ENCODE results near the gene DUOXA2. TPM values are rescaled to one million over a fixed set of nuclear protein-coding genes. Genes with fewer than 3 reads are reported as not detected.

The DUOXA2 gene
- total and polyA plus RNA-seq, 2 donors from 2014 or later = 0.37 TPM; not detected in 1

DNA sequence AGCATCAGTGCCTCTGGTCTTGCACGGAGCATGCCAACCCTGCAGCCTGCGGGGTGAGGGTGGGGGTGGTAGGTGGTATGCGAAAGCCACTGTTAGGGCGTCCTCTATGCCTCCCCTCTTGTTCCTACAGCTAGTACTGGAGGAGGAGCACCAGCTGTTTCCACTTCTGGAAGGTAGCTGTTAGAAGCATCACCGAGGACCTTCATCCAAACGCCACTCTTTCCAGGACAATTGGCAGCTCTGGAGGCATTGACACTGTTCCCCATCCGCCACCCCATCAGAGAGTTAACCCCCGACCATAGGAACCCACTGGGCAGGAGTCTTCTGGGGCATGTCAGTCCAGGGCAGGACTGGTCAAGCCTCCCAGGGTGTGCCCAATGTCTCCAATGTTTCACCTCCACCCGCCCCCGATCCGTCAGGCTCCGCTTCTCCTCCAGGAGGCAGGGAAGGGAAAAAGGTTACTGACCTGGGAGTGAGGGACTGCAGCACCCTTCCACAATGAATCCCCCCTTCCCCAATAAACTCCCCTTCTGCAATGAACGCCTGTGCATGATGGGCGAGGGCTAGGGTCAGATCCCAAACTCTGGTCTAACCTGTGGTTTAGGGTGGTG is 641 bp upstream of the DUOXA2 start:
- peak in 1 of 5 donors; percentile 22 for DNase-seq
- H3K4me1 ChIP-seq (ENCODE audit: control insufficient read depth in 2 of 3, insufficient read depth in 2 of 3, low read depth in 1 of 3, low read length in 3 of 3) = peaks cover 0 to 37% (median 0%) of the 10 kb centered on the region in 3 donors
- H3K27ac ChIP-seq (ENCODE audit: low read depth in 2 of 2, low read length in 2 of 2) = no peak overlapping the region

DNA sequence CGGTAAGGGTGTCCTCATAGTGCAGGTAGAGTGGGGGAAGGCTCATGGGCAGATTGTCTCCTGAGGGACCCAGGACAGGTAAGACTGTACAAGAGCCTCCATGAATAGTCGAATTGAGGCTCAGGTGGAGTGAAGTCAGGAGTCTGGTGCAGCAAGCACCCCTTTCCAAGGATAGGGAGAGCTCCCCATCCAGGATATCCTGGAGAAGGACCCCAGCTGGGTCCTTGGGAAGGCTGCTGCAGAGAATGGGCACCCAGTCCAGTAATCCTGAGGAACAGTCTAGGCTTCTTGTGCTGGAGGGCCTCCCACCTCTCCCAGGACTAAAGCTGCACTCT is 592 bp downstream of the DUOXA2 start:
- Histone ChIP-seq H3K4me1 (ENCODE audit: control insufficient read depth in 2 of 3, insufficient read depth in 2 of 3, low read depth in 1 of 3, low read length in 3 of 3) (peaks cover 0 to 37% (median 0%) of the 10 kb centered on the region in 3 donors), H3K36me3 (ENCODE audit: control insufficient read depth in 2 of 3, insufficient read depth in 3 of 3, low read length in 3 of 3) (no peaks in the 10 kb centered on the region), H3K4me3 (ENCODE audit: low read length in 3 of 3) (no peak overlapping the region), H3K9me3 (ENCODE audit: control insufficient read depth in 2 of 3, insufficient read depth in 1 of 3, low read length in 3 of 3) (no peaks in the 10 kb centered on the region), H3K9ac (ENCODE audit: low read length in 3 of 3) (no peak overlapping the region), H3K27me3 (ENCODE audit: control insufficient read depth, insufficient read depth, low read length) (peaks cover 62% of the 10 kb centered on the region), H3K27ac (ENCODE audit: low read depth in 2 of 2, low read length in 2 of 2) (no peak overlapping the region)
- no peak for DNase-seq
- no peak for FAIRE-seq
- TF ChIP-seq, protein P1, sequence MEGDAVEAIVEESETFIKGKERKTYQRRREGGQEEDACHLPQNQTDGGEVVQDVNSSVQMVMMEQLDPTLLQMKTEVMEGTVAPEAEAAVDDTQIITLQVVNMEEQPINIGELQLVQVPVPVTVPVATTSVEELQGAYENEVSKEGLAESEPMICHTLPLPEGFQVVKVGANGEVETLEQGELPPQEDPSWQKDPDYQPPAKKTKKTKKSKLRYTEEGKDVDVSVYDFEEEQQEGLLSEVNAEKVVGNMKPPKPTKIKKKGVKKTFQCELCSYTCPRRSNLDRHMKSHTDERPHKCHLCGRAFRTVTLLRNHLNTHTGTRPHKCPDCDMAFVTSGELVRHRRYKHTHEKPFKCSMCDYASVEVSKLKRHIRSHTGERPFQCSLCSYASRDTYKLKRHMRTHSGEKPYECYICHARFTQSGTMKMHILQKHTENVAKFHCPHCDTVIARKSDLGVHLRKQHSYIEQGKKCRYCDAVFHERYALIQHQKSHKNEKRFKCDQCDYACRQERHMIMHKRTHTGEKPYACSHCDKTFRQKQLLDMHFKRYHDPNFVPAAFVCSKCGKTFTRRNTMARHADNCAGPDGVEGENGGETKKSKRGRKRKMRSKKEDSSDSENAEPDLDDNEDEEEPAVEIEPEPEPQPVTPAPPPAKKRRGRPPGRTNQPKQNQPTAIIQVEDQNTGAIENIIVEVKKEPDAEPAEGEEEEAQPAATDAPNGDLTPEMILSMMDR (IDR thresholded peaks at IDR 0.05; ENCODE audit: borderline replicate concordance, extremely low read depth, insufficient read depth) = no peak
- intact Hi-C loops (cut with DNase I) = no loop called here

More for the DNA sequence above, 641 bp upstream of the DUOXA2 start:
- Histone ChIP-seq H3K9ac (ENCODE audit: low read length in 3 of 3) (no peak overlapping the region), H3K27me3 (ENCODE audit: control insufficient read depth, insufficient read depth, low read length) (peaks cover 65% of the 10 kb centered on the region), H3K4me3 (ENCODE audit: low read length in 3 of 3) (no peak overlapping the region), H3K9me3 (ENCODE audit: control insufficient read depth in 2 of 3, insufficient read depth in 1 of 3, low read length in 3 of 3) (no peaks in the 10 kb centered on the region), H3K36me3 (ENCODE audit: control insufficient read depth in 2 of 3, insufficient read depth in 3 of 3, low read length in 3 of 3) (no peaks in the 10 kb centered on the region)
- intact Hi-C loops (cut with DNase I) = no loop called here
- TF ChIP-seq, protein P1 (IDR thresholded peaks at IDR 0.05; ENCODE audit: borderline replicate concordance, extremely low read depth, insufficient read depth) = no peak
- no peak for FAIRE-seq

DNA sequence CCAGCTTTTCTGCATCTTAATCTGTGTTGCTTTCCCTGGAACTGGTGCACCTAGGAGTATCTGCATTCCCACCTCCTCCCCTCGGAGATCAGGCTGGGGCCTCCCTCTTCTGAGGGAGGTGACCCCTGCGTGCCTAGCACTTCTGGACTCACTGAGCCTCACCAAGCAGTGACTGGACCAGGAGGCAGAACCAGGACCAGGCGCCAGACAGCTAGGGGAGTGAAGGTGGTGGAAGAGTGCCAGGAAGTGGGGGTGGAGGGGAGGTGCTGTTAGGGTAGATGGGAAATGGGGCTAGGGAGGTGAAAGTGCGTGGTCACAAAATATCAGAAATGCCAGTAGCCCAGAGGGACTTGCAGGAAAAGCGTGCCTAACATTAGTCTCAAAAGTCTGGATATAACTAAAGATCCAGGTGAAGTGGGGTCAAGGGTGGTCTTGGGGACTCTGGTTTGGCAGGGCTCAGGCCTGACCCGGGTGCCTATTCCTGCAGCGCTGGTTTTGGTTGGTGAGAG is 1.2 kb downstream of the DUOXA2 start:
- H3K4me1 ChIP-seq (ENCODE audit: control insufficient read depth in 2 of 3, insufficient read depth in 2 of 3, low read depth in 1 of 3, low read length in 3 of 3) = peaks cover 0 to 37% (median 0%) of the 10 kb centered on the region in 3 donors
- no peak overlapping the region for H3K4me3 ChIP-seq (ENCODE audit: low read length in 3 of 3)
- intact Hi-C loops (cut with DNase I) = no loop called here
- TF ChIP-seq, protein P1 (IDR thresholded peaks at IDR 0.05; ENCODE audit: borderline replicate concordance, extremely low read depth, insufficient read depth) = no peak
- no peak for DNase-seq
- no peak for FAIRE-seq
- no peaks in the 10 kb centered on the region for H3K9me3 ChIP-seq (ENCODE audit: control insufficient read depth in 2 of 3, insufficient read depth in 1 of 3, low read length in 3 of 3)
- peaks cover 61% of the 10 kb centered on the region for H3K27me3 ChIP-seq (ENCODE audit: control insufficient read depth, insufficient read depth, low read length)
- no peak overlapping the region for H3K27ac ChIP-seq (ENCODE audit: low read depth in 2 of 2, low read length in 2 of 2)
- no peaks in the 10 kb centered on the region for H3K36me3 ChIP-seq (ENCODE audit: control insufficient read depth in 2 of 3, insufficient read depth in 3 of 3, low read length in 3 of 3)
- H3K9ac ChIP-seq (ENCODE audit: low read length in 3 of 3) = no peak overlapping the region
